Activated CD4-positive, alpha-beta memory T cell treated with anti-CD3 and anti-CD28 coated beads for 36 hours (primary cell): ENCODE results near the gene CIDEB. TPM values are rescaled to one million over a fixed set of nuclear protein-coding genes. Genes with fewer than 3 reads are reported as not detected.

Experiments used
- CTCF ChIA-PET: fragments of 350-600 bp; sonication (Branson Sonifier 250); formaldehyde crosslinking; loops from one replicate; lab custom pipeline; 2021; ENCODE audit warnings: antibody characterized with exemption, inconsistent platforms; lab: Charles Lee
- POLR2A ChIA-PET: fragments of 350-600 bp; sonication (Branson Sonifier 250); formaldehyde crosslinking; loops from one replicate; lab custom pipeline; 2021; ENCODE audit warnings: antibody characterized with exemption; lab: Charles Lee
- DNase-seq: peaks from one replicate; pipeline ENCODE4 v3.0.0-alpha.2; 2020
- H3K27ac Mint-ChIP-seq: one replicate; pipeline ENCODE4 v1.8.0; 2021; ENCODE audit warnings: mixed read lengths
- H3K27me3 Mint-ChIP-seq: one replicate; pipeline ENCODE4 v1.8.0; 2021; ENCODE audit warnings: mixed read lengths
- H3K36me3 Mint-ChIP-seq: one replicate; pipeline ENCODE4 v1.8.0; 2021; ENCODE audit warnings: mixed read lengths
- H3K4me1 Mint-ChIP-seq: one replicate; pipeline ENCODE4 v1.8.0; 2021; ENCODE audit warnings: low read depth, mixed read lengths
- H3K4me3 Mint-ChIP-seq: one replicate; pipeline ENCODE4 v1.8.0; 2021; ENCODE audit warnings: mild to moderate bottlenecking, mixed read lengths
- H3K9me3 Mint-ChIP-seq: one replicate; pipeline ENCODE4 v1.8.0; 2021; ENCODE audit warnings: mixed read lengths
- intact Hi-C: fragments of 100-400 bp; cut with micrococcal nuclease; formaldehyde crosslinking; loops from one replicate; pipeline ENCODE4 v1.15.1; 2023
- total RNA-seq, 2 experiments: library from RNA; stranded (reverse); gene quantifications; one replicate each; pipeline ENCODE4 v1.2.3, GENCODE V29; 2021

CIDEB gene
- total RNA-seq, 2 experiments from 2014 or later, result 22.6 to 25.8 TPM

- H3K4me3 Mint-ChIP-seq, result no peak overlapping the region
- DNase-seq, result no peak
- no peak overlapping the region for H3K27ac Mint-ChIP-seq
- no peaks in the 10 kb centered on the region for H3K9me3 Mint-ChIP-seq
- peaks cover 15% of the 10 kb centered on the region for H3K27me3 Mint-ChIP-seq
- POLR2A ChIA-PET, result no interaction called here
- CTCF ChIA-PET, result interaction anchor here (1.7 to 5.7 kb wide), 2 partner anchors 9 to 10 kb away, joined by 6 to 41 read pairs; partner anchors contain the start of gene ADCY4
- H3K36me3 Mint-ChIP-seq, result peaks cover 2% of the 10 kb centered on the region
- intact Hi-C loops, result no loop called here
- H3K4me1 Mint-ChIP-seq, result peaks cover 14% of the 10 kb centered on the region
Measured at GRCh38 chr14:24342889-24343288, 35.1 kb upstream of the CIDEB start.

- ChIA-PET POLR2A (interaction anchor here (0.9 to 1.8 kb wide), 3 partner anchors 30 to 91 kb away, joined by 3 to 10 read pairs (median 7); partner anchors contain the start of genes CBLN3 and KHNYN), CTCF (interaction anchor here (0.6 to 25.4 kb wide), 6 partner anchors 13 to 98 kb away, joined by 3 to 968 read pairs (median 4); partner anchors contain the start of genes CBLN3, KHNYN, LTB4R2 and SDR39U1)
- no peak overlapping the region for H3K27ac Mint-ChIP-seq
- no peak for DNase-seq
- peaks cover 13% of the 10 kb centered on the region for H3K36me3 Mint-ChIP-seq
- H3K4me3 Mint-ChIP-seq, result no peak overlapping the region
- H3K4me1 Mint-ChIP-seq, result peaks cover 14% of the 10 kb centered on the region
- H3K9me3 Mint-ChIP-seq, result no peaks in the 10 kb centered on the region
- intact Hi-C loops, result no loop called here
- H3K27me3 Mint-ChIP-seq, result peaks cover 9% of the 10 kb centered on the region
Measured at GRCh38 chr14:24340606-24341005, 32.8 kb upstream of the CIDEB start.

- Mint-ChIP-seq H3K27me3 (peaks cover 11% of the 10 kb centered on the region), H3K4me1 (peaks cover 19% of the 10 kb centered on the region), H3K36me3 (peaks cover 13% of the 10 kb centered on the region), H3K9me3 (no peaks in the 10 kb centered on the region), H3K4me3 (peak within 1 kb of the TSS; percentile 91), H3K27ac (peak within 1 kb of the TSS; percentile 75)
- intact Hi-C loops, result no loop called here
- CTCF ChIA-PET, result interaction anchor here (0.6 to 25.4 kb wide), 12 partner anchors 12 to 179 kb away, joined by 3 to 968 read pairs (median 4); partner anchors contain the start of genes CBLN3, IRF9, KHNYN and LTB4R2
- POLR2A ChIA-PET, result interaction anchor here (0.8 to 1.8 kb wide), 3 partner anchors 23 to 92 kb away, joined by 3 to 10 read pairs (median 7); partner anchors contain the start of genes CBLN3 and KHNYN
- peak; percentile 82 for DNase-seq
Measured at GRCh38 chr14:24339284-24340151, 31.7 kb upstream of the CIDEB start, which contains the start of gene RIPK3. Gene RIPK3, minus strand, starts transcription at chr14:24339991. Its CDS starts 165 bp downstream, at chr14:24339826.

GRCh38 chr14:24338843-24339242 is 31.1 kb upstream of the CIDEB start:
- intact Hi-C loops, result no loop called here
- Mint-ChIP-seq H3K4me1 (peaks cover 23% of the 10 kb centered on the region), H3K36me3 (peaks cover 13% of the 10 kb centered on the region), H3K27ac (no peak overlapping the region), H3K9me3 (no peaks in the 10 kb centered on the region), H3K27me3 (peaks cover 12% of the 10 kb centered on the region), H3K4me3 (peak overlapping the region; percentile 91)
- ChIA-PET POLR2A (interaction anchor here (0.8 to 1.8 kb wide), 2 partner anchors 23 to 93 kb away, joined by 3 to 7 read pairs; no protein-coding TSS in a partner anchor), CTCF (interaction anchor here (2.7 to 25.4 kb wide), 2 partner anchors 27 to 95 kb away, joined by 9 to 968 read pairs; partner anchors contain the start of genes CBLN3, KHNYN and SDR39U1)
- no peak for DNase-seq

- Mint-ChIP-seq H3K27me3 (peaks cover 15% of the 10 kb centered on the region), H3K4me1 (peaks cover 31% of the 10 kb centered on the region), H3K27ac (no peak overlapping the region), H3K36me3 (peaks cover 13% of the 10 kb centered on the region), H3K4me3 (no peak overlapping the region), H3K9me3 (no peaks in the 10 kb centered on the region)
- intact Hi-C loops, result no loop called here
- POLR2A ChIA-PET, result no interaction called here
- CTCF ChIA-PET, result interaction anchor here (1.3 to 25.4 kb wide), 4 partner anchors 9 to 96 kb away, joined by 3 to 968 read pairs (median 6); partner anchors contain the start of genes CBLN3, KHNYN and SDR39U1
- no peak for DNase-seq
Measured at GRCh38 chr14:24337824-24338175, 30.0 kb upstream of the CIDEB start.

- H3K4me3 Mint-ChIP-seq, result no peak overlapping the region
- POLR2A ChIA-PET, result interaction anchor here (1.0 kb wide), 1 partner anchor 71 kb away, joined by 3 read pairs; no protein-coding TSS in a partner anchor
Measured at GRCh38 chr14:24337144-24337823, 29.5 kb upstream of the CIDEB start.

GRCh38 chr14:24335461-24336171 is 27.8 kb upstream of the CIDEB start:
- Mint-ChIP-seq H3K9me3 (no peaks in the 10 kb centered on the region), H3K27ac (no peak overlapping the region), H3K36me3 (peaks cover 13% of the 10 kb centered on the region), H3K27me3 (peaks cover 21% of the 10 kb centered on the region), H3K4me3 (no peak overlapping the region), H3K4me1 (peaks cover 41% of the 10 kb centered on the region)
- CTCF ChIA-PET, result interaction anchor here (0.6 to 25.4 kb wide), 5 partner anchors 9 to 98 kb away, joined by 3 to 968 read pairs (median 4); partner anchors contain the start of genes CBLN3, KHNYN and SDR39U1
- no peak for DNase-seq
- POLR2A ChIA-PET, result interaction anchor here (0.6 to 1.0 kb wide), 2 partner anchors 73 to 95 kb away, joined by 3 to 4 read pairs; no protein-coding TSS in a partner anchor
- intact Hi-C loops, result no loop called here

More at GRCh38 chr14:24337144-24337823, 29.5 kb upstream of the CIDEB start:
- peaks cover 13% of the 10 kb centered on the region for H3K36me3 Mint-ChIP-seq
- H3K27me3 Mint-ChIP-seq, result peaks cover 18% of the 10 kb centered on the region
- H3K4me1 Mint-ChIP-seq, result peaks cover 34% of the 10 kb centered on the region
- no peak overlapping the region for H3K27ac Mint-ChIP-seq
- no peaks in the 10 kb centered on the region for H3K9me3 Mint-ChIP-seq
- CTCF ChIA-PET, result interaction anchor here (1.2 to 25.4 kb wide), 5 partner anchors 9 to 96 kb away, joined by 3 to 968 read pairs (median 3); partner anchors contain the start of genes CBLN3, KHNYN and SDR39U1
- intact Hi-C loops, result no loop called here
- no peak for DNase-seq

- intact Hi-C loops, result loop anchor here (5.0 kb wide), 1 partner anchor 33 kb away; the partner anchor contains the start of gene NFATC4
- no peaks in the 10 kb centered on the region for H3K9me3 Mint-ChIP-seq
- peaks cover 13% of the 10 kb centered on the region for H3K36me3 Mint-ChIP-seq
- H3K4me3 Mint-ChIP-seq, result peak within 1 kb of the TSS; percentile 53
- peaks cover 21% of the 10 kb centered on the region for H3K27me3 Mint-ChIP-seq
- H3K27ac Mint-ChIP-seq, result no peak within 1 kb of the TSS
- H3K4me1 Mint-ChIP-seq, result peaks cover 43% of the 10 kb centered on the region
- POLR2A ChIA-PET, result interaction anchor here (0.7 to 3.4 kb wide), 5 partner anchors 18 to 107 kb away, joined by 3 to 67 read pairs (median 4); partner anchors contain the start of genes CBLN3, KHNYN, SDR39U1 and TINF2
- no peak for DNase-seq
- CTCF ChIA-PET, result interaction anchor here (1.2 to 25.4 kb wide), 12 partner anchors 11 to 99 kb away, joined by 4 to 968 read pairs (median 12); partner anchors contain the start of genes CBLN3, CIDEB, KHNYN and LTB4R
Measured at GRCh38 chr14:24334431-24335291, 26.9 kb upstream of the CIDEB start, which contains the start of gene ADCY4. Gene ADCY4, minus strand, starts transcription at chr14:24335071. Its CDS starts 419 bp downstream, at chr14:24334652.

GRCh38 chr14:24332268-24332993 is 24.7 kb upstream of the CIDEB start:
- Mint-ChIP-seq H3K27me3 (peaks cover 21% of the 10 kb centered on the region), H3K27ac (peak overlapping the region; percentile 30), H3K4me1 (peaks cover 46% of the 10 kb centered on the region), H3K9me3 (no peaks in the 10 kb centered on the region), H3K36me3 (peaks cover 9% of the 10 kb centered on the region), H3K4me3 (peak overlapping the region; percentile 78)
- ChIA-PET POLR2A (interaction anchor here (0.6 to 3.4 kb wide), 10 partner anchors 15 to 1404 kb away, joined by 3 to 67 read pairs (median 5); partner anchors contain the start of genes CBLN3, KHNYN, PRMT5 and SDR39U1), CTCF (interaction anchor here (0.6 to 25.4 kb wide), 28 partner anchors 12 to 242 kb away, joined by 3 to 968 read pairs (median 6); partner anchors contain the start of genes CBLN3, CIDEB, DCAF11 and KHNYN)
- intact Hi-C loops, result loop anchor here (1.0 to 5.0 kb wide), 6 partner anchors 22 to 346 kb away; partner anchors contain the start of genes LTB4R, LTB4R2, NFATC4 and RABGGTA
- peak; percentile 89 for DNase-seq
